Ureter (tissue), 1 donor: ENCODE results near the gene CBX8. TPM values are rescaled to one million over a fixed set of nuclear protein-coding genes. Genes with fewer than 3 reads are reported as not detected.

Source experiments
- DNase-seq: peaks from one replicate; pipeline ENCODE4 v3.0.0-alpha.2; 2020; ENCODE audit warnings: low spot score
- total RNA-seq: library from RNA; stranded (reverse); gene quantifications from one replicate; pipeline ENCODE4 v1.2.4, GENCODE V29; 2023
- donor health status: DM: yes; HTN: yes; CAD: no.

Gene CBX8
- total RNA-seq, 1 donor from 2014 or later, result 6.5 TPM

DNA sequence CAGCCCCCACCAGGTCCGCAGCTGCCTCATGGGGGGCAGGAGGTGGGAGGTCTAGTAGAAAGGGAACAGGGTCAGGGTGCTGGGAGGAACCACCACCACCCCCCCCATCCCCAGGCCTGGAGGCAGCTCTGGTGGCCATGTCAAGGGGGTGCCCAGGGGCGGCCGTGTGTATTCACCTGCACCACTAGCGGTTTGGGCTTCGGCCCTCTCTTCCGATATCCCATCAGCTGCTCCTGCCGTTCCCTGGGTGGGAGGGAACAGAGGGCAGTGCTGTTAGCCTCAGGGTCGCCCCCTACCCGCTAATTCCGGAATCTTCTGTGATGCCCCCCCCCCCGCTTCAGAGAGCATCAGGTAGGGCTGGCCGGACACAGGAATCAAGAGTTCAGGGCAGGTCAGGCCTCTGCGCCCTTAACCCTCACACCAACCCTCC lies 38.6 kb upstream of the CBX8 start:
- DNase-seq, result no peak

GRCh38 chr17:79834565-79835469 lies 37.9 kb upstream of the CBX8 start:
- DNase-seq, result no peak

DNA sequence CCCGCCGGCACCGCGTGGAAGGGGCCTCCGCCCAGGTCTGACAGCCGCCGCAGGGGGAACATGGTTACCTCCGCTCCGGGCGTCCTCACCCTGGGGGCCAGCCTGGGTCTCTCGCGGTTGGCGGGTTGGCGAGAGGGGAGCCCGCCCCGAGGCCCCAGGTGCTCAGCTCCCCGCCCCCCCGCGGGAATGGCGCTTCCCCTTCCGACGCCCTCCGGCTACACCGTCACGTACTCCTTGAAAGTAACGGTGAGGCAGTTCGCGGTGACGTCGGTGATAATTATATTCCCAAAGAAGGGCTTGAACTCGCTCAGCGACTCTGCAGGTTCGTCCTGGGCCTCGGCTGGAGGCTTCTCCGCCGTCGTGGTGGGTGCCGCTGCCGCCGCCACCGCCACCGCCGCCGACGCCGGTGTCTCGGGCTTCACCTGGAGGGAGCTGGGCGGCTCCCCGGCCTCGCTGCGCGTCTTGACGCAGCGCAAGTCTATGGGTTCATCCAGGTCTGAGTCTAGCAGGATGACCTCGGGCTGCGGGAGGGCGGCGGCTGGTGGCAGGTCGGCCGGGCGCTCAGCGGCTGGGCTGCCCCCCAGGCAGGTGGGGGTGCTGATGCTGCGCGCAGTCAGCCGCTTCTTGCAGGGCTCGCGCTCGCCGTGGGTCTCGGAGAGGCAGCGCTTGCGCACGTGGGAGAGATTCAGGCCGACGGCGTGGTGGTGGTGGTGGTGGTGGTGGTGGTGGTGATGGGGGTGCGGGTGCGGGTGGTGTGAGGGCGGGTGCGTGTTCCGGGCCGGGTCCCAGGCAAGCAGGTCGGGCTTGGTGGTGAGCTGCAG lies 37.1 kb upstream of the CBX8 start:
- DNase-seq, result no peak

DNA sequence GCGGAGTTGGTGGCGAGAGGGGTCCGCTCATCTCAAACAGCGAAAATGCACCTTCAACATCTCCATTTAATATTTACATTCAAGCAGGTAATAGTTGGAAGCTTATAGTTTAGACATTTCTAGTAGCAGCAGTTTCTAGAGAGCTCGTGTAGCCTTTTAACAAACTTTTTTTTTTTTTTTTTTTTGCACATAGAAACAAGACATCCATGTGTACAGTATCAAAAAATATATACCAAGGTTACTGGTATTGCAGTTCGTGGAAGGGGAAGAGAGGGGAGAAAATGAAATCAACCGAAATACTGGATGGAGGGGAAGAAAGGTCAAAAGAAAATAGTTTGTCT lies 36.2 kb upstream of the CBX8 start:
- no peak for DNase-seq

- DNase-seq, result peak; percentile 64
Measured at GRCh38 chr17:79832218-79833109, 35.6 kb upstream of the CBX8 start.

DNA sequence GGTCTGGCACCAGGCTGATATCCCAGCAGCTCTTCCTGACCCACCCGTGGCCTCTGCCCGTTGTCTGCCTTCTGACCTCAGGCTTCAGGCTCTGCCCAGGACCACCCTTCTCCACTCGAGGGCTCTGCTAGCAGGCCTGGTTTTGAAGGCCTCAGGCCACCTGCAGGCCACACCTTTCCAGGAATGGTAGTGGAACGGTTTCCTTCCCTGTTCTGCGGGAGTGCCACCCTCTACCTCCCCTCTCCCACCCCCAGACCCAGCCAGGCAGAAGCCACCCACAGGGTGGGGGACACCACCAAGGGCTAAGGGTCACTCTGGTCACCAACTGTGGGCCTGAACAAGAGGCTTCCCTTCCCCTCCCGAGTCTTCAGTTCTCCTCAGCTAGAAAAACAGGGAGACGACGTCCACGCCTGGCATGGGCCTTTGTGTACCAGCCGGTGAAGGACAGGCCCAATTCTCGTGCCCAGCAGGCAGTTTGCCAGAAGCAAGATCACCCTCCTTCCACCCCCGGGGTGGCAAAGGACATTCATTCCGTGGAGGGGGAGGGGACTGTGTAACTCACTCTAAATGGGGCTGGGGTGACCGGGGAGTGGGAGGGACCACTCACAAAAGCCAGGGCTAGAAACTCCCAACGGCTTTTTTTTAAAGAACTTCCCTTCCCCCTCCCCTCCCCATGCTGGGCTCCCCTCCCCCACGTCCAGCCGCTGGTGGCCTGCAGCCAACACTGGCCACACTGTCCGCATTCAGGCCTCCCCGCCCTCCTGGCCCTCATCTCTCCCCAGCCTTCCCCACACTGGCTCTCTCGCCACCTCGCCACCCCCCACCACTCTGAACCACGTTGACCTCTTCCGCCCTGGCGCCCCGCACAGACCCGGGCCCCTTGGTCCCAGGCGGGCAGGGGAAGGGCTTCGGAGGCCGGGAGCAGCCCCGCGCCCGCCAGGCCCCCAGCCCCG lies 34.7 kb upstream of the CBX8 start:
- peak; percentile 74 for DNase-seq

- no peak for DNase-seq
Measured at GRCh38 chr17:79830763-79831264, 33.9 kb upstream of the CBX8 start.

- no peak for DNase-seq
Measured at GRCh38 chr17:79830303-79830702, 33.4 kb upstream of the CBX8 start.

DNA sequence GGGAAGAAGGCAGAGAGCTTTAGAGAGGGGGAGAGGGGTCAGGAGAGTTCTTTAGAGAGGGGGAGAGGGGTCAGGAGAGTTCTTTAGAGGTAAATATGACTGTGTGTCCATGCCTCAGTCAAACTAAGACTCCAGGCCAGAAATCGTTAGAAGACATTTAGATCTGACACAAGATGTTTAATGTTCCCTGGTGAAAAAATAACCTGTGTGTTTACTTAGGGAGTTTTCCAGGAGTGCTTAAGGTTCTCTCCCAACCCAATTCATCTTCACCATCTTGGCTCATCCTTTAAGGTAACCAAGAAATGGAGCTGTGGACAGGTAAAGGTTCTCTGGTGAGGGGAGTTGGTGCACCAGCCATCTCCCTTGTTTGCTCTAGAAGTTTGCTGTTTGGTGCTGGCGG lies 32.6 kb upstream of the CBX8 start:
- no peak for DNase-seq

- DNase-seq, result no peak
Measured at GRCh38 chr17:79829004-79829403, 32.1 kb upstream of the CBX8 start.

- no peak for DNase-seq
Measured at GRCh38 chr17:79826841-79827578, 30.1 kb upstream of the CBX8 start.

GRCh38 chr17:79826204-79826680 lies 29.4 kb upstream of the CBX8 start:
- no peak for DNase-seq

DNA sequence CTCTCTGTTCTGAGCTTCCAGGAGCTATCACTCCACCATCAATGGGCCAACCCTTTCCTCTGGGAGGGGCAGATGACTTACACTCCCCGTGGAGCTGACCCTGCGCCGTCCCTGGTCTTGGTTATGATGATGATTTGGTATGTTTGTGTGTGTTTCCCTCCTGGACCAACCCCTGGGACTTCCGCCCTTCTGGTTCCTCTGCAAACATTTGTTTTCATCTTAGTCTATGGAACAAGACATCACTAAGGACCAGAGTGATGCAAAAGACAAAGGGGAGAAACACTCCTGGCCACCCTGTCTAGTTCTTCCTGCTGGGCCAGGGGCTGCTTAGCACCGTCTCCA lies 28.7 kb upstream of the CBX8 start:
- DNase-seq, result no peak

- no peak for DNase-seq
Measured at GRCh38 chr17:79824893-79825579, 28.2 kb upstream of the CBX8 start.

- no peak for DNase-seq
Measured at GRCh38 chr17:79824234-79824633, 27.4 kb upstream of the CBX8 start.

GRCh38 chr17:79822583-79823124 lies 25.8 kb upstream of the CBX8 start:
- no peak for DNase-seq

DNA sequence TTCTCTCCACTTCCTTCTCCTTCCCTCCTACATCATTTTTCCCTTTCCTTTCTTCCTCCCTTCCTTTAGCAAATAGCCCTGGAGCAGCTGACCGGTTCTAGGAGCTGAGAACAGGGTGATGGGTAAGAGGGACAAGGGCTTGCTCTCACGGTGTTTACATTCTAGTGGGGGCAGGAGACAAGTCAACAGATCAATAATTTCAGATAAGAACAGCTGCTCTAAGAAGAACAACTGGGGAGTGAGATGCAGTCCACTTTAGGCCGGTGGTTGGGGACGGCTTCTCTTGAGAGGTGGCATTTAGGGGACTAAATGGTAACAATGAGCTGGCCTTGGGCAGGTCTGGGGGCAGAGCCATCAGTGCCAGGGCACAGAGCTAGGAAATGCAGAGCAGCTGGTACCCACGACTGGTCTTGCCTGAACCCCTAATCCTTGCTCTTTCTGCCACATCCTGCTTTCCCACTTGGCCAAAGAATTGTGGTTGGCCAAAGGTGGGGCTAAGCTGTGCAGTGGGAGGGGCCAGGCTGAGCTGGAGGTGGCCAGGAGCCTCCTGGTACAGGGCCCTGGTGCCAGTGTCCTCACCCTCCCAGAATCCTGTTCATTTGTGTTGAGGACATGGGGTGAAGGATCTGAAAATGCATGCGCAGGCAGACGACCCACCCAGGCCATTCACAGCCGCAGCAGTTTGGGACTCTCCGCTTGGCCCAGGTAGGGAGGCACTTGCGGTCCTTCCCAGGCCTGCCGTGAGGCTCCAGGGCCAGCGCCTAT lies 24.6 kb upstream of the CBX8 start:
- DNase-seq, result no peak

- no peak for DNase-seq
Measured at GRCh38 chr17:79820959-79821330, 24.1 kb upstream of the CBX8 start.
